ENCODE data around the gene LLCFC1.

- TF ChIP-seq CTCF (IDR thresholded peaks at IDR 0.05) (no peak), POLR2A (IDR thresholded peaks at IDR 0.05) (no peak)
Measured at GRCh38 chr7:142983825-142984224, 44.5 kb downstream of the LLCFC1 start.

Measured in adrenal gland (tissue), 5 donors.